HL-60 (cell line): ENCODE measurements around the gene WDR70.

Experiments
- CTCF ChIP-seq: IDR thresholded peaks from one replicate; pipeline ENCODE4 v1.5.1; 2011; ENCODE audit warnings: low read length, control low read depth, inconsistent platforms; ENCODE audit not compliant: insufficient read depth
- GABPA ChIP-seq: IDR thresholded peaks from 2 replicates; pipeline ENCODE4 v1.6.1; 2012; ENCODE audit warnings: low read depth
- POLR2AphosphoS5 ChIP-seq: IDR thresholded peaks from 2 replicates; pipeline ENCODE4 v1.6.1; 2012; ENCODE audit warnings: low read depth
- REST ChIP-seq: IDR thresholded peaks from 2 replicates; pipeline ENCODE4 v1.6.1; 2012; ENCODE audit warnings: low read depth; ENCODE audit not compliant: insufficient replicate concordance
- SPI1 ChIP-seq: IDR thresholded peaks from 2 replicates; pipeline ENCODE4 v1.6.1; 2012; ENCODE audit warnings: low read depth, mild to moderate bottlenecking, borderline replicate concordance

GRCh38 chr5:37774912-37775483, 395.9 kb downstream of the WDR70 start:
- TF ChIP-seq CTCF (peak; percentile 47), POLR2AphosphoS5 (no peak), REST (no peak), GABPA (no peak), SPI1 (no peak)
